ENCODE data around the gene NECAP2.
"Not testable (repeated sequence)": the region's sequence is repeated elsewhere in the genome, so short reads cannot be mapped to it uniquely, and the experiment has no call there.

NECAP2 gene

DNA sequence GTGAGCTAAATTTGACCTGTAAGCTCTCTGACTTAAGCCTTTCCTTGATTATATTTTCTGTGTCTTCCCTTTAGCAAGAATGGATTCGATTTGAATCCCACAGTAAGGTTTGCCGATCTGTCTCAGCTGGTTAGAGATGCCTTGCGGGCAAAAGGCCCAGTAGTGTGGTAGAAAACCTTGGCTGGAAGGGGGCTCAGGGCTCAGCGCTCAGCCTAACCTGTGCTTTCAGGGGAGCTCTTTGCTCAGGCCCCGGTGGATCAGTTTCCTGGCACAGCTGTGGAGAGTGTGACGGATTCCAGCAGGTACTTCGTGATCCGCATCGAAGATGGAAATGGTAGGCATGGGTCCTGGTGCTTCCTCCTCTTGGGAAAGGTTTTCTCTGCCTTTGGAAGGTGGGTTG lies 7.1 kb downstream of the NECAP2 start:
- TF ChIP-seq, protein P1, sequence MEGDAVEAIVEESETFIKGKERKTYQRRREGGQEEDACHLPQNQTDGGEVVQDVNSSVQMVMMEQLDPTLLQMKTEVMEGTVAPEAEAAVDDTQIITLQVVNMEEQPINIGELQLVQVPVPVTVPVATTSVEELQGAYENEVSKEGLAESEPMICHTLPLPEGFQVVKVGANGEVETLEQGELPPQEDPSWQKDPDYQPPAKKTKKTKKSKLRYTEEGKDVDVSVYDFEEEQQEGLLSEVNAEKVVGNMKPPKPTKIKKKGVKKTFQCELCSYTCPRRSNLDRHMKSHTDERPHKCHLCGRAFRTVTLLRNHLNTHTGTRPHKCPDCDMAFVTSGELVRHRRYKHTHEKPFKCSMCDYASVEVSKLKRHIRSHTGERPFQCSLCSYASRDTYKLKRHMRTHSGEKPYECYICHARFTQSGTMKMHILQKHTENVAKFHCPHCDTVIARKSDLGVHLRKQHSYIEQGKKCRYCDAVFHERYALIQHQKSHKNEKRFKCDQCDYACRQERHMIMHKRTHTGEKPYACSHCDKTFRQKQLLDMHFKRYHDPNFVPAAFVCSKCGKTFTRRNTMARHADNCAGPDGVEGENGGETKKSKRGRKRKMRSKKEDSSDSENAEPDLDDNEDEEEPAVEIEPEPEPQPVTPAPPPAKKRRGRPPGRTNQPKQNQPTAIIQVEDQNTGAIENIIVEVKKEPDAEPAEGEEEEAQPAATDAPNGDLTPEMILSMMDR (IDR thresholded peaks at IDR 0.05; ENCODE audit: low read length, missing control alignments): no peak
- DNase-seq (ENCODE audit: low read depth): no peak
- H3K4me3 ChIP-seq (replicated peaks; ENCODE audit: low read depth, low read length): no peak overlapping the region

- TF ChIP-seq, protein P1 (IDR thresholded peaks at IDR 0.05; ENCODE audit: low read length, missing control alignments): no peak
- DNase-seq (ENCODE audit: low read depth): no peak
- H3K4me3 ChIP-seq (replicated peaks; ENCODE audit: low read depth, low read length): no peak overlapping the region
Observed at GRCh38 chr1:16449065-16449464, 8.5 kb downstream of the NECAP2 start.

GRCh38 chr1:16449666-16450065 lies 9.1 kb downstream of the NECAP2 start:
- DNase-seq (ENCODE audit: low read depth): no peak
- H3K4me3 ChIP-seq (replicated peaks; ENCODE audit: low read depth, low read length): no peak overlapping the region
- TF ChIP-seq, protein P1 (IDR thresholded peaks at IDR 0.05; ENCODE audit: low read length, missing control alignments): no peak

- DNase-seq (ENCODE audit: low read depth): no peak
- H3K4me3 ChIP-seq (replicated peaks; ENCODE audit: low read depth, low read length): no peak overlapping the region
Observed at GRCh38 chr1:16450863-16451481, 10.4 kb downstream of the NECAP2 start.

GRCh38 chr1:16451841-16452528 lies 11.5 kb downstream of the NECAP2 start:
- DNase-seq (ENCODE audit: low read depth): no peak
- TF ChIP-seq, protein P1 (IDR thresholded peaks at IDR 0.05; ENCODE audit: low read length, missing control alignments): no peak
- H3K4me3 ChIP-seq (replicated peaks; ENCODE audit: low read depth, low read length): no peak overlapping the region

More at GRCh38 chr1:16450863-16451481, 10.4 kb downstream of the NECAP2 start:
- TF ChIP-seq, protein P1 (IDR thresholded peaks at IDR 0.05; ENCODE audit: low read length, missing control alignments): no peak

GRCh38 chr1:16454909-16455308 lies 14.4 kb downstream of the NECAP2 start:
- not testable (repeated sequence) for DNase-seq (ENCODE audit: low read depth); H3K4me3 ChIP-seq (replicated peaks; ENCODE audit: low read depth, low read length)

- DNase-seq (ENCODE audit: low read depth); H3K4me3 ChIP-seq (replicated peaks; ENCODE audit: low read depth, low read length): not testable (repeated sequence)
Observed at GRCh38 chr1:16456151-16456550, 15.6 kb downstream of the NECAP2 start.

- TF ChIP-seq, protein P1 (IDR thresholded peaks at IDR 0.05; ENCODE audit: low read length, missing control alignments): no peak
Observed at GRCh38 chr1:16458831-16459230, 18.3 kb downstream of the NECAP2 start.

More at GRCh38 chr1:16458831-16459230, 18.3 kb downstream of the NECAP2 start:
- no peak for DNase-seq (ENCODE audit: low read depth)
- H3K4me3 ChIP-seq (replicated peaks; ENCODE audit: low read depth, low read length): no peak overlapping the region
